ENCODE measurements around the gene POLR2C. TPM values are rescaled to one million over a fixed set of nuclear protein-coding genes. Genes with fewer than 3 reads are reported as not detected.

Gene POLR2C
- total RNA-seq, 1 donor from 2014 or later: 47.6 TPM

- Histone ChIP-seq H3K27me3 (ENCODE audit: low read depth) (no peaks in the 10 kb centered on the region), H3K4me3 (no peak overlapping the region), H3K4me1 (no peaks in the 10 kb centered on the region), H3K36me3 (peaks cover 7% of the 10 kb centered on the region), H3K9me3 (replicated peaks) (no peaks in the 10 kb centered on the region), H3K27ac (replicated peaks) (no peak overlapping the region)
- TF ChIP-seq CTCF (IDR thresholded peaks at IDR 0.05; ENCODE audit: borderline replicate concordance): no peak
- intact Hi-C loops (cut with micrococcal nuclease): no loop called here
- DNase-seq: no peak
Measured at GRCh38 chr16:57507136-57508034, 44.9 kb downstream of the POLR2C start.

- no peaks in the 10 kb centered on the region for H3K9me3 ChIP-seq (replicated peaks)
- intact Hi-C loops (cut with micrococcal nuclease): no loop called here
- H3K27ac ChIP-seq (replicated peaks): no peak overlapping the region
- DNase-seq: no peak
- H3K27me3 ChIP-seq (ENCODE audit: low read depth): no peaks in the 10 kb centered on the region
- H3K4me3 ChIP-seq: no peak overlapping the region
- H3K36me3 ChIP-seq: peaks cover 11% of the 10 kb centered on the region
- no peak for TF ChIP-seq CTCF (IDR thresholded peaks at IDR 0.05; ENCODE audit: borderline replicate concordance)
- no peaks in the 10 kb centered on the region for H3K4me1 ChIP-seq
Measured at GRCh38 chr16:57508035-57508425, 45.6 kb downstream of the POLR2C start.

- no peak overlapping the region for H3K4me3 ChIP-seq
- H3K36me3 ChIP-seq: peaks cover 16% of the 10 kb centered on the region
- no peaks in the 10 kb centered on the region for H3K9me3 ChIP-seq (replicated peaks)
- no peak for DNase-seq
- intact Hi-C loops (cut with micrococcal nuclease): no loop called here
- H3K27ac ChIP-seq (replicated peaks): no peak overlapping the region
- H3K27me3 ChIP-seq (ENCODE audit: low read depth): no peaks in the 10 kb centered on the region
- peaks cover 2% of the 10 kb centered on the region for H3K4me1 ChIP-seq
- no peak for TF ChIP-seq CTCF (IDR thresholded peaks at IDR 0.05; ENCODE audit: borderline replicate concordance)
Measured at GRCh38 chr16:57509231-57509923, 46.9 kb downstream of the POLR2C start.

- intact Hi-C loops (cut with micrococcal nuclease): no loop called here
Measured at GRCh38 chr16:57510016-57510871, 47.8 kb downstream of the POLR2C start.

More at GRCh38 chr16:57510016-57510871, 47.8 kb downstream of the POLR2C start:
- no peak overlapping the region for H3K4me3 ChIP-seq
- no peak for TF ChIP-seq CTCF (IDR thresholded peaks at IDR 0.05; ENCODE audit: borderline replicate concordance)
- peaks cover 16% of the 10 kb centered on the region for H3K36me3 ChIP-seq
- no peaks in the 10 kb centered on the region for H3K9me3 ChIP-seq (replicated peaks)
- H3K27ac ChIP-seq (replicated peaks): no peak overlapping the region
- H3K4me1 ChIP-seq: peaks cover 10% of the 10 kb centered on the region
- H3K27me3 ChIP-seq (ENCODE audit: low read depth): no peaks in the 10 kb centered on the region
- no peak for DNase-seq

Measured in left ventricle myocardium inferior (tissue), 1 donor.